Endothelial cell (in vitro differentiated cells): ENCODE results near the gene JSRP1. TPM values are rescaled to one million over a fixed set of nuclear protein-coding genes. Genes with fewer than 3 reads are reported as not detected.

Source experiments
- DNase-seq: peaks from one replicate; pipeline ENCODE4 v3.0.0; 2021; ENCODE audit warnings: low spot score
- H3K27ac Mint-ChIP-seq: one replicate; pipeline ENCODE4 v1.8.0; 2021; ENCODE audit warnings: mixed read lengths, inconsistent platforms; ENCODE audit not compliant: unreplicated experiment
- H3K27me3 Mint-ChIP-seq: one replicate; pipeline ENCODE4 v1.8.0; 2021; ENCODE audit warnings: mild to moderate bottlenecking, moderate library complexity, mixed read lengths, inconsistent platforms; ENCODE audit not compliant: unreplicated experiment
- H3K36me3 Mint-ChIP-seq: one replicate; pipeline ENCODE4 v1.8.0; 2021; ENCODE audit warnings: mild to moderate bottlenecking, low read depth, mixed read lengths, inconsistent platforms; ENCODE audit not compliant: unreplicated experiment
- H3K4me1 Mint-ChIP-seq: one replicate; pipeline ENCODE4 v1.8.0; 2021; ENCODE audit warnings: mild to moderate bottlenecking, mixed read lengths, inconsistent platforms; ENCODE audit not compliant: unreplicated experiment
- H3K4me3 Mint-ChIP-seq: one replicate; pipeline ENCODE4 v1.8.0; 2021; ENCODE audit warnings: mild to moderate bottlenecking, mixed read lengths, inconsistent platforms; ENCODE audit not compliant: unreplicated experiment
- H3K9me3 Mint-ChIP-seq: one replicate; pipeline ENCODE4 v1.8.0; 2021; ENCODE audit warnings: mixed read lengths, inconsistent platforms; ENCODE audit not compliant: unreplicated experiment
- total RNA-seq: library from RNA; stranded (reverse); fragmentation: NEBNext Ultra II Directional; extraction: Animal tissue kit (Norgen Biotek cat#: 25700); gene quantifications from one replicate; pipeline ENCODE4 v1.2.1, GENCODE V29; 2021; ENCODE audit not compliant: unreplicated experiment
- TF ChIP-seq, protein P1 (sequence below): fragments of 200-600 bp; sonication (generic); IDR thresholded peaks from one replicate; pipeline ENCODE4 v1.5.0; 2021; ENCODE audit warnings: antibody characterized with exemption; ENCODE audit not compliant: unreplicated experiment

The JSRP1 gene
- total RNA-seq, 1 donor from 2014 or later, result not detected

DNA sequence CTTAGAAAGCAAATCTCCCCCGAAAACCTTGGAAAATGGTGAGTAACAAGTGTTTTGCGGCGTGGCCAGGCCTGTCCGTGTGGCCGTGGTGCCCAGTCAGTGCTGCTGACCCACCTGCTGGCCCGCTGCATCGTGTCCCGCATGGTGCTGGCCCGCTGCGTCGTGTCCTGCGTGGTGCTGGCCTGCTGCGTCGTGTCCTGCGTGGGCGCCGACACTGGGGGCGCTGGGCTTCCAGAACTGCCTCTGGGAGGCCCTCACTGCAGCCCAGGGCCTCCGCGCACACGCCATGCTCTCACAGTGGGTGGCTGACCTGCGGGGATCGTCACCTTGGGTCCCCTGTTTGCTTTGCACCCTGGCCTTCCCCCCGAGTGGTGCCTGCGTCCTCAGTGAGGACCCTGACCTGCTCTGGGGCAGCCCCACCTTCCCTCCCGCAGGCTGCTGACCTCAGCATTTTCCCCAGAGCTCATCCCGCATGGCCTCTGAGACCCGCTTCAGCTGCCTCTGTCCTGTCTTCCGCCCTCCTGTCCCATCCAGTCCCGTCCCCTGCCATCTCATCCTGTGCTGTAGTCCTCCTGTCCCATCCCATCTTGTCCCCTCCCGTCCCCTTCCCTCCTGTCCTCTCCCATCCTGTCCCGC is 30.7 kb downstream of the JSRP1 start:
- Mint-ChIP-seq H3K36me3 (peaks cover 14% of the 10 kb centered on the region), H3K4me3 (peak overlapping the region; percentile 39), H3K27me3 (peaks cover 13% of the 10 kb centered on the region), H3K9me3 (no peaks in the 10 kb centered on the region), H3K4me1 (peaks cover 7% of the 10 kb centered on the region), H3K27ac (no peak overlapping the region)
- TF ChIP-seq, protein P1, sequence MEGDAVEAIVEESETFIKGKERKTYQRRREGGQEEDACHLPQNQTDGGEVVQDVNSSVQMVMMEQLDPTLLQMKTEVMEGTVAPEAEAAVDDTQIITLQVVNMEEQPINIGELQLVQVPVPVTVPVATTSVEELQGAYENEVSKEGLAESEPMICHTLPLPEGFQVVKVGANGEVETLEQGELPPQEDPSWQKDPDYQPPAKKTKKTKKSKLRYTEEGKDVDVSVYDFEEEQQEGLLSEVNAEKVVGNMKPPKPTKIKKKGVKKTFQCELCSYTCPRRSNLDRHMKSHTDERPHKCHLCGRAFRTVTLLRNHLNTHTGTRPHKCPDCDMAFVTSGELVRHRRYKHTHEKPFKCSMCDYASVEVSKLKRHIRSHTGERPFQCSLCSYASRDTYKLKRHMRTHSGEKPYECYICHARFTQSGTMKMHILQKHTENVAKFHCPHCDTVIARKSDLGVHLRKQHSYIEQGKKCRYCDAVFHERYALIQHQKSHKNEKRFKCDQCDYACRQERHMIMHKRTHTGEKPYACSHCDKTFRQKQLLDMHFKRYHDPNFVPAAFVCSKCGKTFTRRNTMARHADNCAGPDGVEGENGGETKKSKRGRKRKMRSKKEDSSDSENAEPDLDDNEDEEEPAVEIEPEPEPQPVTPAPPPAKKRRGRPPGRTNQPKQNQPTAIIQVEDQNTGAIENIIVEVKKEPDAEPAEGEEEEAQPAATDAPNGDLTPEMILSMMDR, result no peak
- no peak for DNase-seq

DNA sequence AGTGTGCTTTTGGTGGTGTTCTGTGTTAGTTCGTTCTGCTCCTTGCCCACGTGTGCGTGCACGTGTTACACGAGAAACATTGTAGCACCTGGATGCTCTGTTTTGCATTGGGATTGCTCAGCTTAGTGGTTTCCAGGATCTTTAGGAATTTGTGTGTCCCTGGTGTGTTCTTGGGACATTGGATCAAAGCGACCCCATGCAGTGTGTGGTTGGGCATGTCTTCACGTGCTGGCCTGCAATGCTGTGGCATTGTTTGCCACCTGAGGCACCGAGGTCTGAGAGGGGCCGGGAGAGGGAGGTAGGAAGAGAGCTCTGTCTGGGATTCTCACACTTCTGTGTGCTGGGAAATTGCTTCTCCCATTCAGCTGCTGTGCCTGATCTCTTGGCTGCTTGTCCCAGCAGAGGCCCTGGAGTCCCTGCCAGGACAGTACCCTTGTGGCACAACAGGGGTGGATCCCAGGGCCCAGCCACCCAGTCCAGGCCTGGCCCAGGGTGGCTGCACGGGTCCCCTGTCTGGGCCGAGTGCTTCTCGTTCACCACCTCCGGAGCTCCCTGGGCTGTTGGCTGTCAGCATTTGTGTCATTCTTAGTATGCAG is 31.4 kb downstream of the JSRP1 start:
- Mint-ChIP-seq H3K36me3 (peaks cover 15% of the 10 kb centered on the region), H3K9me3 (no peaks in the 10 kb centered on the region), H3K27me3 (peaks cover 11% of the 10 kb centered on the region), H3K27ac (peak overlapping the region; percentile 67), H3K4me1 (peaks cover 4% of the 10 kb centered on the region), H3K4me3 (peak overlapping the region; percentile 76)
- TF ChIP-seq, protein P1, result no peak
- DNase-seq, result no peak

DNA sequence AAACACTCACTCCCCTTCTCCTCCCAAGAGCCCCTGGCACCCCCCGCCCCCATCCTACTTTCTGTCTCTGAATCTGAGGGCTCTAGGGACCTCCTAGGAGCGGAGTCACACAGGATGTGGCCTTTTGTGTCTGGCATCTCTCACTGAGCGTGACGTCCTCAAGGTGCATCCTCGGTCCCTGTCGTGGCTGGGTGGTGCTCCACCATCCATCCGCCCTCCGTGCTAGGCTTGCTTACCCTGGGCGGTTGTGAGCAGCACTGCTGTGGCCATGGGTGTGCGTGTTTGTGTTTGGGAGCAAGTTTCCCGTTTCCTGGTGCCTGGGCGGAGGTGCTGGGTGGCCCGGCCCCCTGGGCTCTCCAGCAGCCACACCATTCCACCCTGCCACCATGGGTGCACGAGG is 32.3 kb downstream of the JSRP1 start:
- Mint-ChIP-seq H3K36me3 (peaks cover 14% of the 10 kb centered on the region), H3K27ac (peak overlapping the region; percentile 67)

DNA sequence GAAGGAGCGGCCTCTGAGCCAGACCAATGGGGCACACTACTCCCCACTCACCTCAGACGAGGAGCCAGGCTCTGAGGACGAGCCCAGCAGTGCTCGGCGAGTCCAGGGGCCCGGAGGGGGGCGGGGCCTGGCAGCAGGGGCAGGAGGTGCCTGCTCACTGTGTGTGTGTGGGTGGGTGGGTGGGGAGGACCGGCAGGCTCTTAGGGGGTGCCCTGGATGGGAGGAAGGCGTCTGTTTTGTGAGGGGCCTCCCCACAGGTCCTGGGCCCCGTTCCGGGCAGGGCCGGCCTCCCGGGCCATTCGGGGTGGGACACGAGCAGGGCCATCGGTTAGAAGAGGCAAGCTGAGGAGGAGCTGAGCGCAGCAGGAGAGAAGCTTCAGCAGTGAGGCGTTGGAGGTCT is 32.8 kb downstream of the JSRP1 start:
- no peak overlapping the region for H3K4me3 Mint-ChIP-seq

More for the DNA sequence above, 32.3 kb downstream of the JSRP1 start:
- Mint-ChIP-seq H3K4me1 (peaks cover 4% of the 10 kb centered on the region), H3K9me3 (no peaks in the 10 kb centered on the region), H3K4me3 (no peak overlapping the region), H3K27me3 (peaks cover 11% of the 10 kb centered on the region)
- DNase-seq, result no peak
- TF ChIP-seq, protein P1, result no peak

DNA sequence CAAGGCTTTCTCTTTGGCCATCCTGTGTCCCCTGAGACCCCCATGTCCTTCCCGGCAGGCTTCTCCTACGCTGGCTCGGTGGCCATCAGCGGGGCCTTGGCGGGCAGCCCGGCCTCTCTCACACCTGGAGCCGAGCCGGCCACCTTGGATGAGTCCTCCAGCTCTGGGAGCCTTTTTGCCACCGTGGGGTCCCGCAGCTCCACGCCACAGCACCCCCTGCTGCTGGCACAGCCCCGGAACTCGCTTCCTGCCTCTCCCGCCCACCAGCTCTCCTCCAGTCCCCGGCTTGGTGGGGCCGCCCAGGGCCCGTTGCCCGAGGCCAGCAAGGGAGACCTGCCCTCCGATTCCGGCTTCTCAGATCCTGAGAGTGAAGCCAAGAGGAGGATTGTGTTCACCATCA is 34.3 kb downstream of the JSRP1 start:
- Mint-ChIP-seq H3K4me1 (peaks cover 4% of the 10 kb centered on the region), H3K27ac (no peak overlapping the region), H3K4me3 (no peak overlapping the region), H3K27me3 (peaks cover 7% of the 10 kb centered on the region), H3K36me3 (peaks cover 16% of the 10 kb centered on the region), H3K9me3 (no peaks in the 10 kb centered on the region)
- TF ChIP-seq, protein P1, result no peak
- DNase-seq, result peak; percentile 40

More for the DNA sequence above, 32.8 kb downstream of the JSRP1 start:
- TF ChIP-seq, protein P1, result no peak
- peaks cover 9% of the 10 kb centered on the region for H3K27me3 Mint-ChIP-seq
- H3K4me1 Mint-ChIP-seq, result peaks cover 4% of the 10 kb centered on the region
- peaks cover 12% of the 10 kb centered on the region for H3K36me3 Mint-ChIP-seq
- H3K27ac Mint-ChIP-seq, result no peak overlapping the region
- H3K9me3 Mint-ChIP-seq, result no peaks in the 10 kb centered on the region
- no peak for DNase-seq
